B cell (primary cell): ENCODE data around the gene GRIK2. TPM values are rescaled to one million over a fixed set of nuclear protein-coding genes. Genes with fewer than 3 reads are reported as not detected.

Experiments
- ATAC-seq: fragments of 200-7000 bp; cut with Tn5 transposase; one replicate; pipeline ENCODE4 v1.10.0; 2021; ENCODE audit warnings: low read depth, mild to moderate bottlenecking, moderate number of reproducible peaks, moderate library complexity
- CTCF ChIA-PET: fragments of 350-600 bp; sonication (Branson Sonifier 250); formaldehyde crosslinking; loops from one replicate; lab custom pipeline; 2021; ENCODE audit warnings: antibody characterized with exemption, inconsistent platforms; lab: Charles Lee
- POLR2A ChIA-PET: fragments of 350-600 bp; sonication (Branson Sonifier 250); formaldehyde crosslinking; loops from one replicate; lab custom pipeline; 2021; ENCODE audit warnings: antibody characterized with exemption; lab: Charles Lee
- DNase-seq: peaks from one replicate; pipeline ENCODE4 v3.0.0; 2013
- H2AFZ ChIP-seq: 2 replicates; pipeline ENCODE4 v1.6.1; 2012; ENCODE audit warnings: mild to moderate bottlenecking, low read depth, low read length; ENCODE audit not compliant: insufficient read depth, poor library complexity, severe bottlenecking
- H3K27ac ChIP-seq, 2 donors: 1 replicate in 1 of 2; 2 replicates in 1 of 2; pipeline ENCODE4 v1.5.1; 2012 to 2013; ENCODE audit warnings: low read length in 2 of 2, mild to moderate bottlenecking in 2 of 2, moderate library complexity in 1 of 2
- H3K27me3 ChIP-seq, 4 experiments: fragments of 200-600 bp in 1 of 4; sonication (generic) in 1 of 4; replicated peaks in 1 of 4; 1 replicate in 2 of 4; 2 replicates in 2 of 4; pipeline versions ENCODE4 v1.6.1 to v1.7.0; 2013 to 2016; ENCODE audit warnings: low read length in 3 of 4, mild to moderate bottlenecking in 2 of 4, mixed read lengths in 1 of 4, moderate library complexity in 1 of 4; ENCODE audit not compliant: insufficient read depth in 4 of 4, control insufficient read depth in 3 of 4; ENCODE audit errors: control extremely low read depth in 1 of 4
- H3K36me3 ChIP-seq, 2 experiments: replicated peaks in 1 of 2; 1 replicate in 1 of 2; 2 replicates in 1 of 2; pipeline versions ENCODE4 v1.6.1 to v1.7.1; 2013; ENCODE audit warnings: low read length in 1 of 2; ENCODE audit not compliant: insufficient read depth in 2 of 2, control insufficient read depth in 1 of 2; ENCODE audit errors: control extremely low read depth in 1 of 2, extremely low read depth in 1 of 2
- H3K4me1 ChIP-seq, 2 donors: fragments of 200-600 bp in 1 of 2; sonication (generic) in 1 of 2; 1 replicate in 1 of 2; 2 replicates in 1 of 2; pipeline versions ENCODE4 v1.5.1 to v1.6.1; 2013 to 2017; ENCODE audit warnings: low read length in 2 of 2; ENCODE audit not compliant: control insufficient read depth in 2 of 2, insufficient read depth in 2 of 2
- H3K4me2 ChIP-seq: replicated peaks from 2 replicates; pipeline ENCODE3; 2012; ENCODE audit warnings: mild to moderate bottlenecking, low read depth, low read length; ENCODE audit not compliant: poor library complexity, severe bottlenecking
- H3K4me3 ChIP-seq, 5 experiments: fragments of 200-600 bp in 1 of 5; sonication (generic) in 1 of 5; 1 replicate in 3 of 5; 2 replicates in 2 of 5; pipeline versions ENCODE4 v1.5.1 to v1.7.0; 2011 to 2016; ENCODE audit warnings: low read length in 4 of 5, mild to moderate bottlenecking in 4 of 5, low read depth in 2 of 5, control low read depth in 1 of 5, moderate library complexity in 1 of 5; ENCODE audit not compliant: insufficient read depth in 1 of 5; ENCODE audit errors: control extremely low read depth in 1 of 5, extremely low read depth in 1 of 5
- H3K79me2 ChIP-seq: fragments of 200-600 bp; sonication (generic); one replicate; pipeline ENCODE4 v1.6.0; 2016; ENCODE audit warnings: low read length; ENCODE audit not compliant: control insufficient read depth, insufficient read depth
- H3K9ac ChIP-seq: fragments of 200-600 bp; sonication (generic); 2 replicates; pipeline ENCODE4 v1.6.1; 2017; ENCODE audit warnings: mild to moderate bottlenecking, low read length, moderate library complexity
- H3K9me3 ChIP-seq, 3 donors: one replicate each; pipeline versions ENCODE4 v1.6.1 to v1.7.1; 2013; ENCODE audit warnings: low read length in 2 of 3; ENCODE audit not compliant: control insufficient read depth in 2 of 3, insufficient read depth in 1 of 3; ENCODE audit errors: control extremely low read depth in 1 of 3
- H4K20me1 ChIP-seq: 2 replicates; pipeline ENCODE4 v1.6.0; 2012; ENCODE audit warnings: mild to moderate bottlenecking, low read length; ENCODE audit not compliant: insufficient read depth, control insufficient read depth, poor library complexity, severe bottlenecking
- H3K27ac Mint-ChIP-seq: one replicate; pipeline ENCODE4 v1.8.0; 2021; ENCODE audit warnings: mixed read lengths
- H3K27me3 Mint-ChIP-seq: one replicate; pipeline ENCODE4 v1.8.0; 2021; ENCODE audit warnings: mixed read lengths
- H3K4me1 Mint-ChIP-seq: one replicate; pipeline ENCODE4 v1.8.0; 2021; ENCODE audit warnings: mixed read lengths
- H3K4me3 Mint-ChIP-seq: one replicate; pipeline ENCODE4 v1.8.0; 2021; ENCODE audit warnings: mixed read lengths
- H3K9me3 Mint-ChIP-seq: one replicate; pipeline ENCODE4 v1.8.0; 2022; ENCODE audit warnings: mixed read lengths; ENCODE audit not compliant: insufficient read depth
- EZH2 ChIP-seq: IDR thresholded peaks from 2 replicates; pipeline ENCODE4 v1.6.1; 2012; ENCODE audit warnings: borderline replicate concordance, low read depth, mild to moderate bottlenecking, moderate library complexity, low read length; ENCODE audit not compliant: insufficient read depth, poor library complexity, severe bottlenecking
- WGBS: methylation state at CpG from one replicate; pipeline ENCODE4 v1.1.5; 2013; ENCODE audit warnings: missing lambda C conversion rate; ENCODE audit not compliant: insufficient coverage; 5-methylcytosine and 5-hydroxymethylcytosine counted together
- intact Hi-C: fragments of 100-400 bp; cut with micrococcal nuclease; formaldehyde crosslinking; loops from one replicate; pipeline ENCODE4 v1.10.0; 2022
- polyA plus RNA-seq: library from polyadenylated mRNA; depleted of rRNA; stranded (reverse); fragments of >200 nt; gene quantifications from 2 replicates; pipeline ENCODE4 v1.2.3, GENCODE V29; 2012
- total RNA-seq, 2 donors: library from RNA; stranded (reverse); fragments of 120-200 nt in 1 of 2; gene quantifications; 1 replicate in 1 of 2; 2 replicates in 1 of 2; pipeline versions ENCODE4 v1.2.3 to v1.2.4, GENCODE V29; 2013 to 2022
- TF ChIP-seq, protein P1 (sequence below): fragments of 200-600 bp; IDR thresholded peaks from one replicate; pipeline ENCODE4 v1.8.0; 2022; ENCODE audit warnings: antibody characterized with exemption, mild to moderate bottlenecking

The GRIK2 gene
- total and polyA plus RNA-seq, 2 donors (not counting 1 experiment from before 2014, with no cell fraction given) = not detected

DNA sequence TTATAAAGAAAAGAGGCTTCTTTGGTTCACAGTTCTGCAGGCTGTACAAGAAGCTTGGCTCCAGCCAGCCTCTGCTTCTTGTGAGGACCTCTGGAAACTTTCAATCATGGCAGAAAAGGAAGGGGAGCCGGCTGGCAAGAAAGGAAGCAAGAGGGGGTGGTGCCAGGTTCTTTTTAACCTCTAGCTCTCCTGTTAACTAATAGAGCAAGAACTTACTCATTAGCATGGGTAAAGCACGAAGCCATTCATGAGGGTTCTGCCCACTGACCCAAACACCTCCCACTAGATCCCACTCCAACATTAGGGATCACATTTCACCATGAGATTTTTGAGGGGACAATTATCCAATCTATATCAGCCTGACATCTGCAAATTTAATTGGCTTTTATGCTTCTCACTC is 347.1 kb downstream of the GRIK2 start:
- Mint-ChIP-seq H3K4me1 (no peaks in the 10 kb centered on the region), H3K9me3 (peaks cover 6% of the 10 kb centered on the region), H3K27me3 (no peaks in the 10 kb centered on the region), H3K4me3 (no peak overlapping the region), H3K27ac (no peak overlapping the region)
- TF ChIP-seq, protein P1, sequence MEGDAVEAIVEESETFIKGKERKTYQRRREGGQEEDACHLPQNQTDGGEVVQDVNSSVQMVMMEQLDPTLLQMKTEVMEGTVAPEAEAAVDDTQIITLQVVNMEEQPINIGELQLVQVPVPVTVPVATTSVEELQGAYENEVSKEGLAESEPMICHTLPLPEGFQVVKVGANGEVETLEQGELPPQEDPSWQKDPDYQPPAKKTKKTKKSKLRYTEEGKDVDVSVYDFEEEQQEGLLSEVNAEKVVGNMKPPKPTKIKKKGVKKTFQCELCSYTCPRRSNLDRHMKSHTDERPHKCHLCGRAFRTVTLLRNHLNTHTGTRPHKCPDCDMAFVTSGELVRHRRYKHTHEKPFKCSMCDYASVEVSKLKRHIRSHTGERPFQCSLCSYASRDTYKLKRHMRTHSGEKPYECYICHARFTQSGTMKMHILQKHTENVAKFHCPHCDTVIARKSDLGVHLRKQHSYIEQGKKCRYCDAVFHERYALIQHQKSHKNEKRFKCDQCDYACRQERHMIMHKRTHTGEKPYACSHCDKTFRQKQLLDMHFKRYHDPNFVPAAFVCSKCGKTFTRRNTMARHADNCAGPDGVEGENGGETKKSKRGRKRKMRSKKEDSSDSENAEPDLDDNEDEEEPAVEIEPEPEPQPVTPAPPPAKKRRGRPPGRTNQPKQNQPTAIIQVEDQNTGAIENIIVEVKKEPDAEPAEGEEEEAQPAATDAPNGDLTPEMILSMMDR = no peak
- TF ChIP-seq EZH2 = no peak
- ATAC-seq = no peak
- no peaks in the 10 kb centered on the region for H3K4me1 ChIP-seq
- no peak overlapping the region for H3K4me2 ChIP-seq
- H3K27me3 ChIP-seq = no peaks in the 10 kb centered on the region
- H3K9ac ChIP-seq = no peak overlapping the region
- no peaks in the 10 kb centered on the region for H3K36me3 ChIP-seq
- no peak overlapping the region for H3K27ac ChIP-seq
- intact Hi-C loops = no loop called here
- no peak overlapping the region for H2AFZ ChIP-seq
- ChIA-PET POLR2A (no interaction called here), CTCF (no interaction called here)
- no peak for DNase-seq
- peaks cover 0 to 11% (median 0%) of the 10 kb centered on the region in 3 donors for H3K9me3 ChIP-seq
- H3K79me2 ChIP-seq = no peaks in the 10 kb centered on the region
- 40% methylated on average over 1 of the region's 2 CpGs for WGBS
- H3K4me3 ChIP-seq = no peak overlapping the region
- H4K20me1 ChIP-seq = no peaks in the 10 kb centered on the region

DNA sequence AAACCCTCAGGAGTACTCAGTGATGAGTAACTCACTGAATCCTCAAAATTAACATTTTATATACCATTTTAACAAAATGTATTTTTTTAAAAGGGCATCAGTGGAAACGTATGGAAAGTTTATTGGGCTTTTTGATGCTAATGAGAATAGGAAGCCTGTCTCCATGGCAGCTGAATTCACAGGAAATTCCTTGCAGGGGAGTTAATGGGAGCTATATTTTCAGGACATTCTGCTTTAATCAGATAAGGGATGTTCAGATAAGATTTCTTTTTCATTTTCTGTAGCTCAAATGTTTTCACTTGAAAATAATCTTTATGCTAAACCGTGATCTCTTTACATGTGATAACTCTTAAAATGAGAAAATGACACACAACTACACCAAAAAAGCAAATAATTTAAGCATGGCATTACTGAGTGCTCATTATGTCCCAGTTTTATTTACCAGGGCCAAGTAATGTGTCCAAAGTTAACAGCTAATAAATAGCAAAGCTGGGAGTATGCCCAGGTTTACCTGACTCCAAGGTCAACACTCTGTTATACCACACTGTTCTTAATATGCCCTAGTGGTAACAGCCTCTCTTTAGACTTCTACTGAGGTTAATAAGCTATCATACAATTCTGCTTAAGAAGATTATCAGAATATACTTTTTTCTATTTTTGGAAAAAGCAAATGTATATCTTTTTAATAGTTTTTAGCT is 348.1 kb downstream of the GRIK2 start:
- Histone ChIP-seq H3K4me2 (no peak overlapping the region), H3K79me2 (no peaks in the 10 kb centered on the region), H3K4me3 (no peak overlapping the region), H3K27ac (no peak overlapping the region), H3K9me3 (peaks cover 0 to 3% (median 0%) of the 10 kb centered on the region in 3 donors), H3K27me3 (no peaks in the 10 kb centered on the region), H2AFZ (no peak overlapping the region), H3K36me3 (no peaks in the 10 kb centered on the region), H3K9ac (no peak overlapping the region), H4K20me1 (no peaks in the 10 kb centered on the region), H3K4me1 (no peaks in the 10 kb centered on the region)
- no peak overlapping the region for H3K4me3 Mint-ChIP-seq
- no peak for DNase-seq
- ATAC-seq = no peak
- TF ChIP-seq, protein P1 = no peak
- TF ChIP-seq EZH2 = no peak
- intact Hi-C loops = no loop called here
- no peak overlapping the region for H3K27ac Mint-ChIP-seq
- POLR2A ChIA-PET = no interaction called here
- H3K4me1 Mint-ChIP-seq = no peaks in the 10 kb centered on the region
- WGBS = no CpG with 5 or more reads among the region's 2 CpGs
- CTCF ChIA-PET = no interaction called here
- H3K27me3 Mint-ChIP-seq = no peaks in the 10 kb centered on the region
- peaks cover 6% of the 10 kb centered on the region for H3K9me3 Mint-ChIP-seq
